Hypothalamus (tissue), 51 donors: Measurements from ENCODE around the gene BRINP3.

Experiments
- DNase-seq, 51 donors: peaks; one replicate each; lab custom pipeline; 2025; lab: John Stamatoyannopoulos, UW

Gene BRINP3

GRCh38 chr1:190193508-190194115 lies 284.1 kb downstream of the BRINP3 start:
- DNase-seq: no peak

DNA sequence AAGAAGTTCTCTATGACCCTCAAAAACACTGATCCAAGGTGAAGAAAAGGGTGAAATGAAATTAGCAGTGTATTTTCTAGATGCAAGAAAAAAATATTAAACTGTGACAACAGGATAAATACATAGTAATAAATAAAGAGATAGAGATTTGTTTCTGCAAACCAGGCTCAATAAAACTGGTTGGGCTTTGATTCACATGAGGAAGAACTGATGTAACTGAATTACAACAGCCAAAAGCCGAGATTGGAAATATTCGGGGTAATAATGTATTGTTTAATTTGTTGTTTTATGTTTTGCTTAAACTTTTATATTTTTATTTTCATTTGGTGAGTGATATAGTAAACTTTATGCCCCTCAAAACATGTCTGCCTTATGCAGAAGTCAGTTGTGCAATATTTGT lies 285.0 kb downstream of the BRINP3 start:
- DNase-seq: no peak

- DNase-seq: no peak
These were observed 294.1 kb downstream of the BRINP3 start for GRCh38 chr1:190183588-190183987.

GRCh38 chr1:190179817-190180216 lies 297.8 kb downstream of the BRINP3 start:
- DNase-seq: no peak

GRCh38 chr1:190178827-190179226 lies 298.8 kb downstream of the BRINP3 start:
- DNase-seq: no peak

GRCh38 chr1:190177555-190177954 lies 300.1 kb downstream of the BRINP3 start:
- no peak for DNase-seq

DNA sequence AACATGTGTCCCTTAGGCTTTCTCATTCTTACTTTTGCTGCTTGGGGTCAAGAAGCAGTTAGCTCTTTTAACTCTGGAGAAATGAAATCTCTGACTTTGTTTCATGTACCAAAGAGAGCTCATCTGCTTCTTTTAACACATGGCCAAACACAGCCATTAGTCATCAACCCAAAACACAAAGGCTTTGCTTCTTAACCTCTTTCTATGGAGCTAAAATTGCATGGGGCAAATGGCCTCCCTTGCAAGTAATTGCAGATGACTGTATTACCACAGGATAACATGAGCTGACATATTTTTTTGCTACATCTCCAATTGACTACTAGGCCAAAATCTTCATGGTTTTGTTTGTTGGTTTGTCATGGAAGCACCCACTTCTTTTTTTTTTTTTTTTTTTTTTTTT lies 300.9 kb downstream of the BRINP3 start:
- DNase-seq: no peak

- no peak for DNase-seq
These were observed 302.3 kb downstream of the BRINP3 start for GRCh38 chr1:190175320-190175719.

GRCh38 chr1:190172651-190173430 lies 304.8 kb downstream of the BRINP3 start:
- no peak for DNase-seq

DNA sequence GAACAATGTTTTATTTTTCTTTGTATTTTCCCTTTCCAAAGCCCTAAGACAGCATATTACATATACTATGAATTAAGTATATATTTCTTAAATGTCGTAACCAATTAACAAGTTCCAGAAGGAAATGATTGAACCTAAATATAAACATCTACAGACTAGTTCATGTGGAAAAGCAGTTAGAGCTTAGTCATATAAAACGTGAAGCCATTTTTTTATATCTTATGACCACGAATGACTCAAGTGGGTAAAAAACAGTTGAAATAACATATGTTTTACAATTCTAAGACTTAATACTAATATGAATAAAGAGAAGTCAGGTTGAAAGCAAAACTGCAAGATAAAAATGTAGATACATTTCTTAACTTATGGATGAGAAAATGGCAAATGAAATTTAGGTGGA lies 307.3 kb downstream of the BRINP3 start:
- DNase-seq: no peak

GRCh38 chr1:190169311-190170067 lies 308.2 kb downstream of the BRINP3 start:
- no peak for DNase-seq

GRCh38 chr1:190168893-190169280 lies 308.8 kb downstream of the BRINP3 start:
- no peak for DNase-seq

DNA sequence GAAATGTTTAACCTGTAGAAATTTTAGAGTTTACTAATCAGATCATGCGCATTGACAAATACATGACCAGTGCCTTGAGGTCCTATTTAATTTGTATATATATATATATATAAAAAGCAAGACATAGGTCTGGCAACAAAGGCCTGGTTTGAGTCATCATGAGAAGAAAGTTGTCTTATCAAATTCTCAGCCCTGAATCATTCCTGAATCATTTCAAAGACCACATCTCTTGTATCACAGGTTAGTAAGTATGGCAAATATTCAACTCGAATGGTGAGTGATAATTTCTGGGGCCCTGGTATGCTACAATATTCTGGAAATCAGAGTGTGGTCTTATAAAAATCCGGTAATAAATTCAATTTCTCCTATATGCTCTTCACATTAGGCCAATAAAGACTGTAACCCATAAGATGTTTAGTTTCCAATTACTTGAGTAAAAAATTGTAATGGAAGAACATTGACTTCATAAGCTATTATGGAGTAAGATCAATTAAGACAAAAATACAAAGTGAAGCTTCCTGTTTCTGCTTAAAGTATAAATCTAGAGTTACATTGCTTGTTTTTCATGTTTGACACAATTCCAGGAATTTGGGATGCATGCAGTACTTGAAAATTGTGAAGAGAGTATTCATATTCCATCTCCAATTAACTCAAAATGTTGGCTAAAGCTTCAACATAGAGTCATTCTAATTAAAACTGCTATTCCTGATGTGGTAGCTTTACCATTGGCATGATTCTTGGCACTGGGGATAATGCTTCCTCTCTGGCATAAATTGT lies 309.4 kb downstream of the BRINP3 start:
- no peak for DNase-seq

- no peak for DNase-seq
These were observed 318.5 kb downstream of the BRINP3 start for GRCh38 chr1:190159146-190159545.

DNA sequence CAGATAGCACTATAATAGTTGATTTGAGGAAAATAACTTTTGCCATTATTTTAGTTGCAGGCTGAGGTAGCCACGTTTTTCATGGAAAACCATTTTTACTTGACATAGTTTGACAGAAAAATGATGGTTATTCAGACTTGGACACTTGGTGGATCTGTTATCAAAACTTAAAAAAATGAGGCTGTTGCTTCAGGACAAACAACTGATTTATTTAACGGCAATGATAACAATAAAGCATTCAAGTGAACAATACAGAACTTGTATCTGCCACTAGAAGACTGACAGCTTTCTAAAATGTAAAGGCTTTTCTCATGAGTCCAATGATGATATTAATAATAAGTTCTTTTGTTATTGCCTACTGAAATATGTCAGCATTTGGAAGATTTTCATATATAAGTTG lies 322.9 kb downstream of the BRINP3 start:
- DNase-seq: no peak

GRCh38 chr1:190147616-190148015 lies 330.0 kb downstream of the BRINP3 start:
- DNase-seq: no peak

GRCh38 chr1:190144650-190145049 lies 333.0 kb downstream of the BRINP3 start:
- DNase-seq: no peak

DNA sequence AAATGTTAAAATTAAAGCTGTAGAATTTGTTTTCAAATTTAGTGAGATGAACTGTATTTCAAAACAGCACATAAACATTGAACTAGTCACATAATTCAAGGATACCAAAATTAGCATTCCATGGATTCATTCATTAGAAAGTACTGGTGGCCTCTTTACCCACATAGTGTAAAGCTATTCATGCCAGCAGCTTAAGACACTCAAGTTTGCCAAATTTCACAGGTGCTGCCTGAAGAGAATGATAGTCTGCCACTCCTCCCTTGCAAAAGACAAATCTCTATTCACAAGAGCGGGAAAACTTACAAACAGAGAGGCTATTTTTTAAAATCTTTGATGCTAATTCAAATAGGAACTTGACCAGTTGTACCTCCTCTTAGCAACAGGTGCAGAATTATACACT lies 337.0 kb downstream of the BRINP3 start:
- peak in 1 of 51 donors; percentile 30 for DNase-seq

GRCh38 chr1:190138702-190139101 lies 339.0 kb downstream of the BRINP3 start:
- no peak for DNase-seq

DNA sequence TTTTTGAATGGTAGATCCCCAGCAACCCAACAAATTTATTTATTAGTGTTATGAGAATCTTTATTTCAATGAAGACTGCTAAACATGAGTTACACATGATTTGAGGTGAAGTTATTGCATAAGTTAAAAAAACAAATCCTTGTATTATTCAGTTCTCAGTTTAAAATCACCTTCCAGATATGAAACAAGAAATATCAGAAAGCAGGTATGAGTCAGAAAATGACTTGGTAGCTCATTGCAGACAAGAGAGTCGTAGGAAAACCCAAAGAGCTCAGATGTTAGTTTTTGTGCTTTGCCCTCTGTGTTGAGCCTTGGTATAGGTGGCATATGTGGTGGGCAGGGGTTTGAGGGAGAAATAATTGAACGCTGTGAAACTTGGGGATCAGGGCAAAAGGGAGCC lies 339.4 kb downstream of the BRINP3 start:
- DNase-seq: no peak

GRCh38 chr1:190129366-190129765 lies 348.3 kb downstream of the BRINP3 start:
- peak in 1 of 51 donors; percentile 10 for DNase-seq
